NB4 (cell line): ENCODE results near the gene NBEAL1.
A peak's percentile ranks its signal among the peaks of the same experiment; 100 is the strongest.
"Not testable (repeated sequence)": the region's sequence is repeated elsewhere in the genome, so short reads cannot be mapped to it uniquely, and the experiment has no call there.

Experiments
- DNase-seq: peaks from one replicate; pipeline ENCODE4 v3.0.0; 2010; ENCODE audit warnings: low read depth
- H3K4me3 ChIP-seq: one replicate; pipeline ENCODE4 v1.5.1; 2011; ENCODE audit warnings: mild to moderate bottlenecking, low read depth, low read length, moderate library complexity
- MYC ChIP-seq: IDR thresholded peaks from 2 replicates; pipeline ENCODE4 v1.6.1; 2011; ENCODE audit warnings: low read depth, low read length
- POLR2A ChIP-seq: IDR thresholded peaks from 2 replicates; pipeline ENCODE4 v1.6.1; 2011; ENCODE audit warnings: mild to moderate bottlenecking; ENCODE audit not compliant: insufficient read length; ENCODE audit errors: extremely low read depth
- TF ChIP-seq, protein P1 (sequence below): IDR thresholded peaks from 2 replicates; pipeline ENCODE4 v1.6.1; 2011; ENCODE audit warnings: low read depth, low read length
- TF ChIP-seq, protein P2 (sequence below): IDR thresholded peaks from one replicate; pipeline ENCODE4 v1.5.1; 2012; ENCODE audit warnings: low read depth, low read length

Gene NBEAL1

DNA sequence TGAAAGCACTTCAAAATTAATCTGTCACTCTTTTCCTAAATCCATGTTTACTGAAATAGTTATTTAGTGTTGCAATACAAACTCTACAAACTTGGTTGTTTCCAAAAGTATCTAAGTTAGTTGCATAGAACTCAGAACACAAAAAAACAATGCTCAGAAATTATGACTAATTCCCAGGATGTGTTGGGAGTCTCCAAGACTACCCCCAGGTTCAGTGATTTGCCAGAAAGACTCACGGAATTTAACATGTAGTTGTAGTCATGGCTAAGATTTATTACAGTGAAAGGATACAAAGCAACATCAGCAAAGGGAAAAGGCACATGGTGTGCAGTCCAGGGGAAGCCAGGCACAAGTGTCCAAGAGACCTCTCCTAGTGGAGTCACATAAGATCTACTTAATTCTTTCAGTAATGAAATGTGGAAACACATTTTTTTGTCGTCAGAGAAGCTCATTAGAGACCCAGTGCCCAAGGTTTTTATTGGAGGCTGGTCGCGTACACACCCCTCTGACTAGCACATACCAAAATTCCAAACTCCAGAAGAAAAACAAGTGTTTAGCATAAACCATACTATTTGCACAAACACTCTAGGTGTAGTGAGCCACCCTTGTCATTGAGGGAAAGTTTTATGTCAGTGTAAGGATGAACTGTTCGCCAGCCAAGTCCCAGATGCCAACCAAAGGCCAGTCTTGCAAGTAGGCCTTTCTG lies 180.8 kb downstream of the NBEAL1 start:
- DNase-seq: no peak
- TF ChIP-seq, protein P1, sequence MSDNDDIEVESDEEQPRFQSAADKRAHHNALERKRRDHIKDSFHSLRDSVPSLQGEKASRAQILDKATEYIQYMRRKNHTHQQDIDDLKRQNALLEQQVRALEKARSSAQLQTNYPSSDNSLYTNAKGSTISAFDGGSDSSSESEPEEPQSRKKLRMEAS: no peak
- TF ChIP-seq POLR2A (no peak), MYC (no peak)
- TF ChIP-seq, protein P2, sequence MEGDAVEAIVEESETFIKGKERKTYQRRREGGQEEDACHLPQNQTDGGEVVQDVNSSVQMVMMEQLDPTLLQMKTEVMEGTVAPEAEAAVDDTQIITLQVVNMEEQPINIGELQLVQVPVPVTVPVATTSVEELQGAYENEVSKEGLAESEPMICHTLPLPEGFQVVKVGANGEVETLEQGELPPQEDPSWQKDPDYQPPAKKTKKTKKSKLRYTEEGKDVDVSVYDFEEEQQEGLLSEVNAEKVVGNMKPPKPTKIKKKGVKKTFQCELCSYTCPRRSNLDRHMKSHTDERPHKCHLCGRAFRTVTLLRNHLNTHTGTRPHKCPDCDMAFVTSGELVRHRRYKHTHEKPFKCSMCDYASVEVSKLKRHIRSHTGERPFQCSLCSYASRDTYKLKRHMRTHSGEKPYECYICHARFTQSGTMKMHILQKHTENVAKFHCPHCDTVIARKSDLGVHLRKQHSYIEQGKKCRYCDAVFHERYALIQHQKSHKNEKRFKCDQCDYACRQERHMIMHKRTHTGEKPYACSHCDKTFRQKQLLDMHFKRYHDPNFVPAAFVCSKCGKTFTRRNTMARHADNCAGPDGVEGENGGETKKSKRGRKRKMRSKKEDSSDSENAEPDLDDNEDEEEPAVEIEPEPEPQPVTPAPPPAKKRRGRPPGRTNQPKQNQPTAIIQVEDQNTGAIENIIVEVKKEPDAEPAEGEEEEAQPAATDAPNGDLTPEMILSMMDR: no peak
- H3K4me3 ChIP-seq: no peak overlapping the region

GRCh38 chr2:203200866-203201265 lies 186.2 kb downstream of the NBEAL1 start:
- DNase-seq: no peak
- no peak overlapping the region for H3K4me3 ChIP-seq
- TF ChIP-seq MYC: no peak
- TF ChIP-seq, protein P2: no peak

DNA sequence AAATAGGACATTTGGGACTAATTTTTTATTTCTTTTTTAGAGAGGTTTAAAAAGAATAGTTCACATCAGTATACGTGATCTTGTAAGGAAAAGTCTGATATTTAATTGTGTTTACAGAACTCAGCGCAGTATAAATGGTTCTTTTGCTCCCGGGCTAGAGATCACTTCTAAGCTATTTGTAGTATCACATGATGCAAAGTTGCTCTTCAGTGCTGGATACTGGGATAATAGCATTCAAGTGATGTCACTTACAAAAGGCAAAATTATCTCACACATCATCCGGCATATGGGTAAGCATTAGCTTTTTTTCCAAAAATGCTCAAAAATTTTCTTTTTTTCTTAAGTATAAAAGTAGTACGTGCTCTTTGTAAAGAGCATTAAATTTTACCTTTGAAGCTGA lies 186.8 kb downstream of the NBEAL1 start:
- no peak overlapping the region for H3K4me3 ChIP-seq
- DNase-seq: no peak
- TF ChIP-seq, protein P1: no peak
- TF ChIP-seq POLR2A: no peak

GRCh38 chr2:203209538-203209937 lies 194.9 kb downstream of the NBEAL1 start:
- no peak for TF ChIP-seq MYC
- TF ChIP-seq, protein P1: no peak
- TF ChIP-seq, protein P2: no peak
- TF ChIP-seq POLR2A: no peak
- no peak overlapping the region for H3K4me3 ChIP-seq
- peak; percentile 6 for DNase-seq

GRCh38 chr2:203225423-203226039 lies 210.9 kb downstream of the NBEAL1 start:
- TF ChIP-seq, protein P1: no peak
- TF ChIP-seq, protein P2: peak; percentile 69
- peak; percentile 43 for DNase-seq
- no peak overlapping the region for H3K4me3 ChIP-seq

DNA sequence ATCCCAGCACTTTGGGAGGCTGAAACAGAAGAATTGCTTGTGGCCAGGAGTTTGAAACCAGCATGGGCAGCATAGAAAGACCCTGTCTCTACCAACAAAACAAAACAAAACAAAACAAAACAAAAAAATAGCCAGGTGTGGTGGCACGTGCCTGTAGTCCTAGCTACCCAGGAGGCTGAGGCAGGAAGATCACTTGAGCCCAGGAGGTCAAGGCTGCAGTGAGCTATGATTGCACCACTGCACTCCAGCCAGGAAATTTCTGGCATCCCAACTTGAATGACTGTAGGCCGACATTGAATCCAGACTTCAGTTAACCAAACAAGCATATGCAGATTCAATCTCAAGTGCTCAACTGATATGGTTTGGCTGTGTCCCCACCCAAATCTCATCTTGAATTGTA lies 215.0 kb downstream of the NBEAL1 start:
- H3K4me3 ChIP-seq, DNase-seq: not testable (repeated sequence)
